SK-N-SH treated with all-trans-retinoic acid at 6 μM for 48 hours (cell line): ENCODE results near the gene MBOAT2.

Source experiments
- ARNTL ChIP-seq: fragments of 450-650 bp; formaldehyde crosslinking; IDR thresholded peaks from 2 replicates; pipeline ENCODE4 v1.5.0; 2020; ENCODE audit warnings: low read depth, mild to moderate bottlenecking, moderate library complexity, borderline replicate concordance
- CREB5 ChIP-seq: fragments of 250-450 bp; sonication (Bioruptor Pico); IDR thresholded peaks from 2 replicates; pipeline ENCODE4 v1.5.1; 2020; ENCODE audit warnings: low read depth, mild to moderate bottlenecking, moderate library complexity
- CSRNP3 ChIP-seq: fragments of 250-450 bp; sonication (Bioruptor Pico); IDR thresholded peaks from 2 replicates; pipeline ENCODE4 v1.5.1; 2021; ENCODE audit warnings: mild to moderate bottlenecking, moderate library complexity
- ESRRG ChIP-seq: fragments of 250-450 bp; sonication (Bioruptor Pico); IDR thresholded peaks from 2 replicates; pipeline ENCODE4 v1.6.1; 2021; ENCODE audit warnings: mild to moderate bottlenecking
- RARB ChIP-seq: fragments of 250-450 bp; sonication (Bioruptor Pico); IDR thresholded peaks from 2 replicates; pipeline ENCODE4 v1.8.0; 2021; ENCODE audit warnings: mild to moderate bottlenecking, moderate library complexity
- TSHZ2 ChIP-seq: fragments of 250-450 bp; sonication (Bioruptor Pico); IDR thresholded peaks from 2 replicates; pipeline ENCODE4 v1.5.0; 2020; ENCODE audit warnings: mild to moderate bottlenecking, moderate library complexity

GRCh38 chr2:8870441-8870840 is 133.0 kb downstream of the MBOAT2 start:
- no peak for TF ChIP-seq CREB5
- no peak for TF ChIP-seq ARNTL (CRISPR knock-in tag)
- TF ChIP-seq TSHZ2, result no peak
- no peak for TF ChIP-seq CSRNP3 (CRISPR knock-in tag)
- TF ChIP-seq RARB (CRISPR knock-in tag), result no peak
- TF ChIP-seq ESRRG (CRISPR knock-in tag), result no peak
